BLaER1 (cell line): Measurements from ENCODE around the gene EHF.
"Not testable (repeated sequence)": the region's sequence is repeated elsewhere in the genome, so short reads cannot be mapped to it uniquely, and the experiment has no call there.

Source experiments
- H3K27ac ChIP-seq: shearing (Covaris generic); formaldehyde crosslinking; 2 replicates; pipeline ENCODE4 v1.8.1; 2022
- H3K27me3 ChIP-seq: shearing (Covaris generic); formaldehyde crosslinking; 2 replicates; pipeline ENCODE4 v1.8.1; 2022
- H3K36me3 ChIP-seq: shearing (Covaris generic); formaldehyde crosslinking; 2 replicates; pipeline ENCODE4 v1.8.1; 2022
- H3K4me1 ChIP-seq: shearing (Covaris generic); formaldehyde crosslinking; 2 replicates; pipeline ENCODE4 v1.8.1; 2022
- H3K4me2 ChIP-seq: shearing (Covaris generic); formaldehyde crosslinking; 2 replicates; pipeline ENCODE4 v1.8.1; 2022
- H3K4me3 ChIP-seq: shearing (Covaris generic); formaldehyde crosslinking; 2 replicates; pipeline ENCODE4 v1.8.1; 2022
- H3K9ac ChIP-seq: shearing (Covaris generic); formaldehyde crosslinking; 2 replicates; pipeline ENCODE4 v1.8.1; 2022
- H3K9me3 ChIP-seq: shearing (Covaris generic); formaldehyde crosslinking; 2 replicates; pipeline ENCODE4 v1.8.1; 2022
- H4K20me1 ChIP-seq: shearing (Covaris generic); formaldehyde crosslinking; 2 replicates; pipeline ENCODE4 v1.8.1; 2022
- Cebpa-rat ChIP-seq: shearing (Covaris generic); IDR thresholded peaks from 2 replicates; pipeline ENCODE4 v1.8.1; 2022

The EHF gene

GRCh38 chr11:34587282-34587677 lies 33.6 kb upstream of the EHF start:
- H3K27ac ChIP-seq = no peak overlapping the region
- TF ChIP-seq Cebpa-rat = no peak
- H3K36me3 ChIP-seq = no peaks in the 10 kb centered on the region
- no peak overlapping the region for H3K4me3 ChIP-seq
- 0 out of 2 replicates have a peak overlapping the region, but pooled peaks have one; percentile 5 for H3K9ac ChIP-seq
- H3K4me1 ChIP-seq = peaks cover 18% of the 10 kb centered on the region
- H4K20me1 ChIP-seq = no peaks in the 10 kb centered on the region
- H3K4me2 ChIP-seq = no peak overlapping the region
- H3K9me3 ChIP-seq = no peaks in the 10 kb centered on the region
- H3K27me3 ChIP-seq = no peaks in the 10 kb centered on the region

GRCh38 chr11:34588023-34588422 lies 32.9 kb upstream of the EHF start:
- Histone ChIP-seq H4K20me1 (no peaks in the 10 kb centered on the region), H3K4me3 (no peak overlapping the region), H3K36me3 (no peaks in the 10 kb centered on the region), H3K4me2 (no peak overlapping the region), H3K27ac (no peak overlapping the region), H3K9me3 (no peaks in the 10 kb centered on the region), H3K9ac (no peak overlapping the region), H3K4me1 (peaks cover 18% of the 10 kb centered on the region), H3K27me3 (no peaks in the 10 kb centered on the region)
- no peak for TF ChIP-seq Cebpa-rat

GRCh38 chr11:34588701-34589100 lies 32.2 kb upstream of the EHF start:
- Histone ChIP-seq H3K27ac (no peak overlapping the region), H3K36me3 (no peaks in the 10 kb centered on the region), H3K4me3 (no peak overlapping the region), H4K20me1 (no peaks in the 10 kb centered on the region), H3K4me2 (no peak overlapping the region), H3K4me1 (peaks cover 18% of the 10 kb centered on the region), H3K9me3 (peaks cover 6% of the 10 kb centered on the region; the same call in 1 of the 2 replicates), H3K27me3 (no peaks in the 10 kb centered on the region), H3K9ac (no peak overlapping the region)
- TF ChIP-seq Cebpa-rat = no peak

GRCh38 chr11:34589177-34589576 lies 31.7 kb upstream of the EHF start:
- H3K27me3 ChIP-seq, H3K27ac ChIP-seq, H4K20me1 ChIP-seq, H3K9me3 ChIP-seq, H3K36me3 ChIP-seq, H3K4me2 ChIP-seq, H3K9ac ChIP-seq, H3K4me3 ChIP-seq: not testable (repeated sequence)
- H3K4me1 ChIP-seq = peaks cover 18% of the 10 kb centered on the region

GRCh38 chr11:34593085-34593484 lies 27.8 kb upstream of the EHF start:
- H3K4me1 ChIP-seq = no peaks in the 10 kb centered on the region
- no peak overlapping the region for H3K4me2 ChIP-seq
- H3K27me3 ChIP-seq = no peaks in the 10 kb centered on the region
- no peak overlapping the region for H3K9ac ChIP-seq
- H3K4me3 ChIP-seq = no peak overlapping the region
- no peak for TF ChIP-seq Cebpa-rat
- H3K9me3 ChIP-seq = peaks cover 8% of the 10 kb centered on the region; the same call in 1 of the 2 replicates
- H3K36me3 ChIP-seq = no peaks in the 10 kb centered on the region
- H4K20me1 ChIP-seq = no peaks in the 10 kb centered on the region
- H3K27ac ChIP-seq = no peak overlapping the region

GRCh38 chr11:34594603-34595002 lies 26.3 kb upstream of the EHF start:
- TF ChIP-seq Cebpa-rat = no peak
- Histone ChIP-seq H3K4me3 (no peak overlapping the region), H3K4me2 (no peak overlapping the region), H3K4me1 (no peaks in the 10 kb centered on the region), H4K20me1 (no peaks in the 10 kb centered on the region), H3K27ac (no peak overlapping the region), H3K27me3 (no peaks in the 10 kb centered on the region), H3K36me3 (no peaks in the 10 kb centered on the region), H3K9ac (no peak overlapping the region), H3K9me3 (peaks cover 8% of the 10 kb centered on the region; the same call in 1 of the 2 replicates)

GRCh38 chr11:34595391-34595790 lies 25.5 kb upstream of the EHF start:
- TF ChIP-seq Cebpa-rat = no peak
- Histone ChIP-seq H3K27ac (no peak overlapping the region), H4K20me1 (no peaks in the 10 kb centered on the region), H3K4me1 (no peaks in the 10 kb centered on the region), H3K4me2 (no peak overlapping the region), H3K4me3 (no peak overlapping the region), H3K36me3 (no peaks in the 10 kb centered on the region), H3K9me3 (peaks cover 8% of the 10 kb centered on the region; the same call in 1 of the 2 replicates), H3K9ac (no peak overlapping the region), H3K27me3 (no peaks in the 10 kb centered on the region)

GRCh38 chr11:34595960-34596644 lies 24.8 kb upstream of the EHF start:
- Histone ChIP-seq H3K9ac (no peak overlapping the region), H3K27ac (no peak overlapping the region), H3K9me3 (peaks cover 8% of the 10 kb centered on the region; the same call in 1 of the 2 replicates), H3K4me1 (no peaks in the 10 kb centered on the region), H3K4me2 (no peak overlapping the region), H4K20me1 (no peaks in the 10 kb centered on the region), H3K27me3 (no peaks in the 10 kb centered on the region), H3K36me3 (no peaks in the 10 kb centered on the region), H3K4me3 (no peak overlapping the region)
- no peak for TF ChIP-seq Cebpa-rat

- no peak overlapping the region for H3K4me3 ChIP-seq
- H3K36me3 ChIP-seq = no peaks in the 10 kb centered on the region
- no peak for TF ChIP-seq Cebpa-rat
Observed at GRCh38 chr11:34599406-34599945, 21.4 kb upstream of the EHF start.

GRCh38 chr11:34600339-34601084 lies 20.4 kb upstream of the EHF start:
- TF ChIP-seq Cebpa-rat = no peak
- H4K20me1 ChIP-seq = no peaks in the 10 kb centered on the region
- H3K36me3 ChIP-seq = no peaks in the 10 kb centered on the region
- H3K4me2 ChIP-seq = no peak overlapping the region
- H3K9ac ChIP-seq = no peak overlapping the region
- H3K4me1 ChIP-seq = no peaks in the 10 kb centered on the region
- no peaks in the 10 kb centered on the region for H3K27me3 ChIP-seq
- no peak overlapping the region for H3K4me3 ChIP-seq
- H3K9me3 ChIP-seq = no peaks in the 10 kb centered on the region
- H3K27ac ChIP-seq = no peak overlapping the region

More at GRCh38 chr11:34599406-34599945, 21.4 kb upstream of the EHF start:
- no peaks in the 10 kb centered on the region for H3K27me3 ChIP-seq
- H3K9me3 ChIP-seq = no peaks in the 10 kb centered on the region
- no peak overlapping the region for H3K27ac ChIP-seq
- H3K4me1 ChIP-seq = no peaks in the 10 kb centered on the region
- H3K9ac ChIP-seq = no peak overlapping the region
- no peaks in the 10 kb centered on the region for H4K20me1 ChIP-seq
- H3K4me2 ChIP-seq = no peak overlapping the region
